HG02981 (cell line): ENCODE measurements around the gene LRP8.
A peak's percentile ranks its signal among the peaks of the same experiment; 100 is the strongest.

Experiments
- ATAC-seq: cut with Tn5 transposase; IDR thresholded peaks from one replicate; pipeline ENCODE4 v1.9.1; 2021; ENCODE audit warnings: mild to moderate bottlenecking, moderate library complexity; ENCODE audit not compliant: unreplicated experiment

Gene LRP8

DNA sequence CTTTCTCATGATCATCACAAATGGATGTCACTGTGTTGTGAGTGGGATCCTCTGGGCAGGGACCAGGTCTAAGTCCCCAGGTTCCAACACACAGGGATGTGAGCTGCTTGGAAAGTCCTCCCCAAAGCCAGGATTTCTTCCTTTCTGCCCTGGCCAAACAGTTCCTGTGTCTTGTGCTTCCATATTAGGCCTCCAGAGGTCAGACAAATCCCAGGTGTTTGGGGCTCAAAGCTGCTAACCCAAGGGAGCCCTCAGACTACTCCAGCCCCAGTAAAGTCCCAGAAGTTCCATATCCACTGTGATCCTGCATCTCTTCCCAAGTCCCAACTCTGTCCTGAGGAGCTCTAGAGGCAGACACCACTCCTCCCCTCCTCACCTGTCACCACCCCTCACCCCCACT, 61.8 kb downstream of the LRP8 start:
- no peak for ATAC-seq

DNA sequence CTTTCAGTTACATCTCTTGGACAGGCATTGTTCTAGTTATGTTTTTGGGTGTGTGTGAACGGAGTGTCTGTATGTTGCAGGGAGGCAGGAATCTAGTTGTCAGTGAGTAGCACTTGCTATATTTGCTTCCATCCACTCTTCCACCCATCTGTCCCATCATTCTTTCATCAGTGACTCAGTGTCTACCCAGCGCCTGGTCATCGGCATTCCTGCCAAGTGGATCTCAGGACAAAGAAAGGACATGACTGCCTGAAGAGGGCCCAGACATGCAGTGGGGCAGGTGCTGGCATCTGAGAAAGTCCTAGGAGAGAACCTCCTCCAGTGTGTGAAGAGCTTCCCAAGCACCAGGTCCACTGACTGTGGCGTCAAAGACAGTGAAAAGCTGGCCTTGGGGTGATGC, 62.3 kb downstream of the LRP8 start:
- no peak for ATAC-seq

DNA sequence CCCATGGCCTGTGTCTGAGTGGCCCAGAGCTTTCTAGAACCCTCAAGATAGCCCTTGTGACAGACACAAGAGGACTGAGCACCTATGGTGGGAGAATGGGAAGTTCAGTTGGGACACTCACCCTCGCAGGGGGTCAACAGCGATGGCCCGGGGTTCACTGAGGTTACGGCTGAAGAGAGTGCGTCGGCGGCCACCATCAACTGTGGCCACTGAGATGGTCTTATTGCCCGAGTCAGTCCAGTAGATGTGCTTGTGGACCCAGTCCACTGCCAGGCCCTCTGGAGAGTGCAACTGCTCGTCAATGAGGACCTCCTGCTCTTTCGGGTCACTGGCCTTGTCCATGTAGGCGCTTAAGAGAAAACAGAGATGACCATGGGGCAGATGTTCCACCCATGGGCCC, 63.8 kb downstream of the LRP8 start:
- no peak for ATAC-seq

DNA sequence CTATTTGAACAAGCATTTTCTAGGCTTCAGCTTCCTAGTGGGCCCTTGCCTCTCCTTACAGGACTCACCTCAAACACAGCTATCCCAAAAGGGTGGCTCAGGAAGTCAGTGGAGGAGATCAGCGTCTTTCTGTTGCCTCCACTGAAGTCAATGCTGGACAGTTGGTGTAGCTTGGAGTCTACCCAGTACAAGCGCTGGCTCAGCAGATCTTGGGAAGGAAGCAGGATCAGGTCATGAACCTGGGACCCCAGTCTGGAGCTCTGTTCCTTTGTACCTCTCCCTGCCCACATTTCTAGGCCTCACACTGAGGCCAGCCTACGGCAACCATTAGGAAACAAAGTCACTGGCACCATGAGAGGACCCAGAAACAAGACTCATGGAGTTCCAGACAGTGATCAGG, 65.9 kb downstream of the LRP8 start:
- no peak for ATAC-seq

DNA sequence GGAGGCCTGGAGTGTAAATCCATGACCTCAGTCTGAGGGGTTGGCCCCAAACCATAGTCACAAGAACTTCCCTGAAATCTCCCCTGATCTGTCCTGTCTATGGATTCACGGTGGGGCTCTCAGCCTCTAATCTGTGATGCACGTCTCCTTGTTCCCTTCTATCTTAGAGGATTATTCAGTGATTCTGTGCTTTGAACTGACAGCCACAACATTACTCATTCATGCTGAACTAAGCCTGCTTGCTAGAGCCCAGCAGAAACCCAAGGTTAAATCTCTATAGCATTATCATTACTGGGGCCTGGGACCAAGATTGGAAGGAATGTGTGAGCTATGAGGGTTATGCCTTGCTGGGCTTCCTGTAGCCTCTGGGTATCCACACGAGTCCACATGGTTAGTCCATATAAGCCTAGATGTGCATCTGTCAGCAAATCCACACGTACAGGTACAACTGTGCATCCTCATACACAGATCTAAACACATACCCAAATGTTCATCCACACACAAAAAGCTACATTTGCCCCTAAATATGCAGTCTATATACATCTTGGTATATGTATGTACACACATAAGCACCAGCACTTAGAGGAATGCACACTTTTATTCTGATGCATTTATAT, 67.1 kb downstream of the LRP8 start:
- no peak for ATAC-seq

DNA sequence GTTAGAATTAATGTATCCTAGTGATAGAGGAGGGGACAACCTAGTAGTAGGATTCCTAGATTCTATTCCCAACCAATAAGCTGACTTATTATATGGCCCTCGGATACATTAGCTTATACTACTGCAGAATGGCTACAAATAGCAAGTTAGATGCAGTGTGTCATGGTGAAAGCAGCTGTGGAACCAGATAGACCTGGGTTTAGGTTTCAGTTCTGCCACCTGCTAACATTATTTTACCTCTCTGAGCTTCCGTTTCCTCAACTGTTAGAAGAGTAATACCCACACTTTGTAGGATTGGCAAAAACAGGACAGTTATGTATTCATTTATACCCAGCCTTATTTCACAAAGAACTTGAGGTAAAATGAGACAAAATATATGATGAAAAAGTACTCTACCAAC, 67.9 kb downstream of the LRP8 start:
- ATAC-seq, result peak; percentile 76

DNA sequence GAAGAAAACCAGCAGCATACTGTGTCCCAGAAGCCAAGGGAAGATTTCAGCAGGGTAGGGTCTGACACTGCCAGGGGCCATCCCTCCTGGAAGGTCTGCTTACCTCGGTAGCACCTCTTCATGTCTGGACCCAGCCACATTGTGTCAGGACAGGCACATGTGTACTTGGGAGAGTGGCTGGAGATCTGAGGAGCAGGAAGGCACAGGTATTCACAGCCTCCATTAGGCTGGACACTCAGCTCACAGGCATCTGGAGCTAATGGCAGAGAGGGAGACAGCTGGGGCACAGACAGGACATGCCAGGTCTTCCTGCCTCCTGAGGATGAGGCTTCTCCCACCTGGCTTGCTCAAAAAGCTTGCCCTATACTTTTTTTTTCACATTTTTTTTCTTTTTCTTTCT, 69.7 kb downstream of the LRP8 start:
- ATAC-seq, result no peak

DNA sequence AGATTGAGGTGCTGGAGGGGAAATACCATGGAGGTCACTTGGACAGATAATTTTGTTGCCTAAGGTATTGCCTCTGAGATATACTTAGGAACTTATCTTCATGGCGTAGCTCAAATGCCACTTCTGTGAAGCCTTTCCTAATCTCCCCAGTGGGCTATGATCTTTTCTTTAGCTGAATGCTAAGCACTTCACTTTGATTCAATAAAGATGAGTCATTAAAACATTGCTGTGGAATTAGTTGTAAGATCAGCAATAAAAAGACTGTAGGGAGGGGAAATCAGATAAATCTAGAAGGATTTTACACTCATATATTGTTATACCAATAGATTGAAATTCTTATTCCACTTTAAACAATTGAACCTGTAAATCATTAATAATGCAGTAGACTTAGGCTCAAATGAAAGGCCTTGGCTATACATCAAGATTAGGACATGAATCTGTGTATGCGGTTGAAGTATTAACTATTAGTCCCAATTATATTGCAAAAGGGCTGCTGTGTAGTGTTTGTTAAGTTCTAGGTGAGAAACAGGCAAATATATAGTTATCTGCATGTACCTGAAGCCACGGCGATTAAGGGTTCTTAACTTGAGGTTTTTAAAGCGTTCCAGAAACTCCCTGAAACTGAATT, 70.3 kb downstream of the LRP8 start:
- no peak for ATAC-seq

DNA sequence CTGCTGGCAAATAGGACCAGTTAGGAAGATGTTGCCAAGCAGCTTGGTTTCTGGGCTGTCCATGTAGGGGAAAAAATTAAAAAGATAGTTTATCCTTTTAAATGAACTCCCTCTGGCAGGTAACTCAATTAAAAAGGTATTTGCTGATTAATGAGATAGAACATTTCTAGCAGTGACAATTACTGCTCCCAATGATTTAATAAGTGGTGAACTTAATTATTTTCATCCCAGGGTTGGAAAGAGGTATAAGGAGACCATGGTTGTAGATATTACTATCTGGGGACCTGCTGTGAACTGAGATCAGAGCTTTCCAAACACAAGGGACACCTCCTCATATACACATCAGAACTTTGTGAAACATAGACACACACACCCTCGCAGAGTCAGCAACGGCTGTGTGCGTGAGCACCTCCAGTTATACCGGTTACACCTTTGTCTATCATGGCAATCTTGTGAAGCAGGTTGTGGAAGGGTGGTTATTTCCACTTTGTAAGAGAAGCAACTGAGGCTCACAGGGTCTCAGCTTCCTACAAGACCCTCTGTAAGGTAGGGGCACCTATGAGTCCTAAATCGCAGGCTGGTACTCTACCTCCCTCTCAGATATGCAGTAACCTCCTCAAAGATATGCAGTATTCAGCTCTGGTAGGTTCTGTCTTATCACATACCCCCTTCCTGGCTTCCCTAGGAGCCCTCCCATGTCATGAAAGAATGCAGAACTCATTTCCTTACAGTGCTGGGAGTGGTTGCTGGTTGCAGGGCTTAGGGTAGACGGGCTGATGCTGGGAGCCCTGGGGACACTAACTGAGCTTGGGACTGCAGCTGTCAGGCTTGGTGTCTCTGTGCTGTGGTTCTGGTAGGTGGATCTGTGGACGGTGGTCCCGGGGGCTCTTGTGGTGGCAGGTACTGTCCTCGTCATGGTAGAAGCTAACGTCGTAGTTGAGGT, 71.1 kb downstream of the LRP8 start:
- ATAC-seq, result no peak

DNA sequence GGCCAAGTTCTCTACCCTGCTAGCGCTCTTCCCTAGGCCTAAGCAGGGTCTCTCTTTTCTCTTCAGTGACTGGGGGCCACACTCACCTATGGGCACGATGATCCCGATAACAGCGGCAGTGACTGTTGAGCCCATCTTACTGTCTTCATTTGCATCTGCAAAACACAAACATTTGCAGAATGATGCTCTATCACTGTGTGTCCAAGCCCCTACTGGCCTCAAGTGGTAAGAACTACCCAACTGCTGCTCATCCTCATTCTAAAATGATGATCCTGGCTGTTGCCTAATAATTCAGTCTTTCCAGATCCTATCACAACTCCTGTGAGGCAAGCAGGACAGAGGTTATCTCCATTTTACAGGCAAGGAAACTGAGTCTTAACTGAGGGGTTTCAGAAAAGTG, 72.8 kb downstream of the LRP8 start:
- no peak for ATAC-seq

DNA sequence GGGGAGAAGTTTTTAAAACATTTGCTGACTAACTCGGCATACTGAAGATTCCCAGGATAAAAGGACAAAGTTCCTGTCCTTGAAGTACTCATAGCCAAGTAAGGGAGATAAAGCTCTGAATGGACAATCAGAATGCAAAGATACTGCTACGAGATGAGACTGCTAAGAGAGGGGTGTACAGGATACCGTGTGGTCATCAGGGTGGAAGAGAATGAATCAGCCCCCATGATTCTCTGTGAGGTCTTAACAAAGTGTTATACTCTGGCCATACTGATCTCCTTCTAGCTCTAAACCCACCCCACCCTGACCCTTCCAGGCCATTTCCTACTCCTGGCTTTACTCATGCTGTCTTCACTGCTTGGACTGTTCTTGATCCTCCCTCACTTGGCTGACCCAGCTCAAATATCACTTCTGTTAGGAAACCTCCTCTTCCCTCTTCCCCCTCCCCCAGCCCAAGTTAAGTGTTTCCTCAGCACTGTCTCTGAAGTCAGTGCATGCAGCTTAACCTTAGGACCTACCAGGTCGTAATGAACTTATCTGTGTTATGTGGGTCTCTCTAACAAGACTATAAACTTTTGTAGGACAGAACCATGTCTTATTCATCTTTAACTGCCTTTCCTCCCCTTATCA, 73.7 kb downstream of the LRP8 start:
- no peak for ATAC-seq

DNA sequence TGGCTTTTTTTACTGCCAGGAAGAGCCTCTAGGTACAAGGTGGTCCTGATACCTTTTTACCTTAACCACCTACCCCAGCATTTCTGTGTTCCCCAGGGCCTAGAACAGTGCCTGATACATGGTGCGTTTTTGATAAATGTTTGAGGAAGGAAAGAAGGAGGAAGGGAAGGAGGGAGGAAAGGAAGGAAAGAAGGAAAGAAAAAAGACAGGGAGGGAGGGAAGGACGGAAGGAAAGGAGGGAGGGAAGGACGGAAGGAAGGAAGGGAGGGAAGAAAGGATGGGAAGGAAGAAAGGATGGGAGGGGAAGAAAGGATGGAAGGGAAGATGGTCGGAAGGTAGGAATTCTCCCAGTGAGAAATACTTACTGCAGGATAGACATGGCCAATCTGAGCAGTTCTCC, 77.5 kb downstream of the LRP8 start:
- ATAC-seq, result no peak

DNA sequence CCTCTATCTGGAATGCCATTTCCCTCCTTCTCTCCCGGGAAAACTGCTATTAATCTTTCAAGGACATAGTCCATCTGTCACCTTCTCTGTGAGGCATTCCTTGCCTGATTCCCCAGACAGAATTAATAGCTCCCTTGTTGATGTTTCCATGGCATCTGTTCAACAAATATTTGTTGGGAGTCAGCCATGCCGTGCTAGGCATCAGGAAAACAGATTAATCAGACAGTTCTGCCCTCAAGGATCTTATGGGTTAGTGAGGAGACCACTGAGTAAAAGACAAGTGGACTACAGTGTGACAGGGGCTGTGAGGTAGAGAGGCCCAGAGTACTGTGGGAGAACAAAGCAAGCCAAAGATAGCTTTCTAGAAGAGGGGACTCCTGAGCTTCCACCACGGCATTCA, 78.2 kb downstream of the LRP8 start:
- ATAC-seq, result no peak

DNA sequence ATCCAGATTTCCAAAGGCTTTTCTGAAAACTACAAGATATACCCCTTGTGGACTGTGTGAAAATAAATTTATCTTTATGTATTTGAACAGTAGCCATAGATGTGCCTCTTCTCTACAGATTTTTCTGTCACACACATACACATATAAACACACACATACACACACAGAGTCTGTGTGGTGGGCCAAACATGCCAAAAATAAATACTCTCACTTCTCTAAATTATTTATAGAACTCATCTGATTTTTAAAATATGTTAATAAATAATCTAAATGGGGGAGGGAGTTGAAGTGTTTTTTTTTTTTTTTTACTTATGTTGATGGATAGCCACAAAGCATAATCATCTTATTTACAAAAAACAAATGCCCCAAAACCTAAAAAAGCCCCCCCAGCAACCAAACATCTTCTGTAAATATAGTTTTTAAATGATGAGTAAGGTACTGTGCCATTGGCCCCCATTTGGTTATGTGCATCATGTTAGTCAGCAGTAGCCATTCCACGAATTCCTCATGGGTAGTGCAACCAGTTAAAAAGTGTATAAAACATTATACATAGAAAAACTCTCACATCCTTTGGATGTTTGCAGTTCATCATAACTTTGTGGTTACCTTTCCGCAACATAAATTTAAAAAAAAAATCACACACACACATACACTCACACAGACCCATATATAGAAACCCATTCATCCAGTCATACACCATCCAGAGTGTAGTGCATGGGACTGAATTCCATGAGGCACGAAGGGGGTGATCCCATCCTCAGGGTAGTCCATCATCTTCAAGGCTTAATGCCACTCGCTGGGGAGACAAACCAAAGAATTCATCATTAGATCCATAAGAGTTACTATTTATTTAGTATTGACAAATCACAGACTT, 81.4 kb downstream of the LRP8 start:
- no peak for ATAC-seq

DNA sequence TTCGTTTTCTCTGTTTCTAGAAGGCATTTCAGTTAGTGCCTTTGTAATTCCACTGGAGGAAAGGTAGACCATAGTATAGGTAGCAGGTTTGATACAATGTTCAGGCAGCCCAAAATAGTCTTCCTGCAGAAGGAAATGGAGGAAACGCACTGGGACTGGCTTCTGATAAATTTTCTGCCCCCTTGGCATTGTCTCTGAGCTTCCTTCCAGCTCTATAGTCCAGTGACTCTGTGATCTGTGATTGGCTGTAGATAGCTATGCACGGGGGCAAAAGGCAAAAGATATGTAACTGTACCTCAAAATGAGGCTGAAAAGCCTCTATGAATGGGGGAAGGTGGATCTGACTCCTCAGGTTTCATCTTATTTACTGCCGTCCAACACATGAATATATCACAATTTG, 83.7 kb downstream of the LRP8 start:
- ATAC-seq, result no peak

DNA sequence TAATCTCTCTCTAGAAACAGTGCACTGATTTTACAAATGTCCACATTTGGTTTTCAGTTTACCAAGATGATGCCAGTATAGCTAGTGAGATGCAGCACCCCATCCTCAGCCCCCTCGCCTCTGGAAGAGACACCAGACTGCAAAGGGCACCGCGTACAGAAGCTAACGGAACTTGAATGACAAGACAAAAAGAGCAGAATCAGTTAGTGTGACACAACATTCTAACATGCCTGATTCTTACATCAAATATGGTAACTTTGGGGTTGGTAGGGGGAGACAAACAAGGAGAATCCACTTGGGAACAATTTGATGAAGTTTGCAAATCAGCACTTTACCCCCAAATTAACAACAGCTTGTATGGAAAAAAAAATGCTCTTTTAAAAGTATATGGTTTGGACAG, 85.5 kb downstream of the LRP8 start:
- ATAC-seq, result no peak

DNA sequence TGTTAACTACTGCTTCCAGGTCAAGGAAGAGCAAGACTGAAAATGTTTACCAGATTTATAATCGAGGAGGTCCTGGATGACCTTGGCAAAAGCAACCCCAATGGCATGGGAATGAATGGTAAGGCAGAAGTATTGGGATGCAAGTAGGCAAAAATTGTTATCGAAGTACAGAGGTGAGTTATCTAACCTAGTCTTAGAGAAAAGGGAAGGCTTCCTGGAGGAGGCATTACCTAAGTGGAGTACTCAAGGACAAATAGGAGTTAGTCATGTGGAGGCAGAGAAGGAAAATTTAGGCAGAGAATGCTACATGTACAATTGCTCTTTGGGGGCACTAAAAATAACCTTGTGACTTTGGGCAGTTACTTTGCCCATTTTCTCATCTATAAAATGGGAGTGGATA, 86.0 kb downstream of the LRP8 start:
- no peak for ATAC-seq

DNA sequence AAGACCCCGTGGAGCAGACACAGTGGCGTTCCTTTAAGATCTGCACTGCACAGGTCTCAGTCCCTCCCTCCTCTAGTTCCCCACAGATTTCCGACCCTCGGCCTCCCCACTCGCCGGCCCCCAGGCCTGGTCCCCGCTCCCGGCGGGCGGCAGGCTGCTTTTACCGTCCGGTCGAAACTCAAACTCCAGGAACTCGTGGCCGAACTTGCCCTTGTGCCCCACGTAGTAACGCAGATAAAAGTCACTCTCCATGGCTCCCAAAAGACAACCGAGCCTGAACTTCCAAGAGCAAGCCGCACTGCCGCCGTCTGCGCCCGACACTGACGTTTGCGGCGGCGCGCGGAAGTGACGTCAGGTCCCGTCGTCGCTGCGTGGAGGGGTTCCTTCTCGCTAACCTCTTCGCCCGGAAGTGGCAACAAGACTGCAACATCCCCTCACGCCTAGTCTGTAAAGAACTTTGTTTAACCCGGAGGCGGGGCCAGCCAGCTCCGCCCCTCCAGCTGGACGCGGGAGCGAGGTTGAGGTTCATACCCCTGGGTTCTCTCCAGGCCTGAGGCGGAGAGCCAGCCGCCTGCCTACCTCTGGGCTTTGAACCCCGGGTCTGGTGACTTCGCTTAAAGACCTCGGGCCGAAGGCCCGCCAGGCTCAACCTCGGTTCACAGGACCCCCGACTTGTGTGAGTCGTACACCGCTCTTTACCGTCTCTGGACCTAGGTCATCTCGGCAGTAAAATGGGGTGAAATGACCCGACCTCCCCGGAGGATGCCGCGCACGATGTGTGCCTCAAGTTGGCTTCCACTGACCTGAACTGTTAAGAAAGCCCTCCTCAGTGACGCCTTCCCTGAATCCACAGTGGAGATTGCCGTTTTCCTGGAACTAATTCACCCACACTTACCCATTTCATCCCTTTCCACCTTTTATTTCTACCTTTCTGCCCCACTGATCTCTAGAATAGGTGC, 89.4 kb downstream of the LRP8 start, which contains the start of gene MAGOH:
TSS of gene MAGOH (minus strand) at position 322 of the 959 bp plus-strand sequence. CDS start at position 252, 70 bp downstream.
- peak; percentile 99 for ATAC-seq

DNA sequence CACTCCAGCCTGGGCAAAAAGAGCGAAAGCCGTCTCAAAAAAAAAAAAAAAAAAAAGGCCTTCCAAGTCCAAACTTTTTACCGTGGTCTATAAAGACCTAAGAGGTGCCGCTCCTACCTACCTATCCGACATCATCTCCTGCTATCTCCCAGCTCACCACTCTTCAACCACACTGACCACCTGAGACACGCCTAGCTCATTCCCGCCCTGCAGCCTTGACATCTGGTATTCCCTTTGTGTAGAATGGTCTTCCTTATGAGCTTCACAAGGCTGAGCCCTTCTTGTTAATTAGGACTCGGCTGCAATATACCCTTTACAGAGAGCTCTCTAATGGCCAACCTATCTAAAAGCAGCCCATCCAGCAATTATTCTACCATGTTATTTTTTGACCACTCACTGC, 90.2 kb downstream of the LRP8 start:
- ATAC-seq, result no peak

DNA sequence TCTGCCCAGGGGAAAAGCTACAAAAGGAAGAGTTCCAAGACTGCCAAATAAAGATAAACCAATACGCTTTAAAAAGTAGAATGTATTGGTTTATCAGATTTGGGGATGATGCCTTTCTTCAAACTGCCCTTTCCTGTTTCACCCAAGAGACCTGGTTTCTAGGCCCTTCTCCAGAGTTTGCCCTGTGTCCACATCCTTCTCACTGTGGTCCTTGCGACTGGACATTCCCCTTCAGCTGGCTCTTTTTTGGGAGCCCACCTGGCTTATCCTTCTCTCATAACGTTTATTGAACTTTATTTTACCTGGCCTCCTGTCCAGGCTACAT, 106.9 kb downstream of the LRP8 start:
- ATAC-seq, result no peak
